Measurements from ENCODE around the gene LCN10. TPM values are rescaled to one million over a fixed set of nuclear protein-coding genes. Genes with fewer than 3 reads are reported as not detected.
A peak's percentile ranks its signal among the peaks of the same experiment; 100 is the strongest.

Gene LCN10
- total and polyA plus RNA-seq, 5 donors from 2014 or later = 0.30 to 3.9 (median 2.6) TPM

GRCh38 chr9:136697146-136697820, 45.5 kb downstream of the LCN10 start:
- no peaks in the 10 kb centered on the region for H3K9me3 ChIP-seq (ENCODE audit: control insufficient read depth in 2 of 2, low read length in 2 of 2)
- H3K9me3 Mint-ChIP-seq = peaks cover 0 to 2% (median 0%) of the 10 kb centered on the region in 7 donors
- H3K27me3 Mint-ChIP-seq = peaks cover 12% of the 10 kb centered on the region
- DNase-seq (no peak), ATAC-seq (ENCODE audit: low read depth in 2 of 2) (no peak)
- H3K4me3 Mint-ChIP-seq = peak overlapping the region in 1 of 4 donors; percentile 52
- no peaks in the 10 kb centered on the region for H3K36me3 ChIP-seq (ENCODE audit: control insufficient read depth, insufficient read depth, low read length)
- no peaks in the 10 kb centered on the region for H3K27me3 ChIP-seq (ENCODE audit: control insufficient read depth, insufficient read depth, low read length)
- no peak overlapping the region for H3K27ac ChIP-seq (ENCODE audit: insufficient read depth, low read length, poor library complexity, severe bottlenecking)
- H3K4me3 ChIP-seq (ENCODE audit: low read depth, low read length) = no peak overlapping the region
- no peaks in the 10 kb centered on the region for H3K36me3 Mint-ChIP-seq
- H3K4me1 Mint-ChIP-seq = peaks cover 0 to 19% (median 7%) of the 10 kb centered on the region in 4 donors
- H3K4me1 ChIP-seq (ENCODE audit: control insufficient read depth, insufficient read depth, low read length, poor library complexity, severe bottlenecking) = peaks cover 15% of the 10 kb centered on the region
- no peak overlapping the region for H3K27ac Mint-ChIP-seq

DNA sequence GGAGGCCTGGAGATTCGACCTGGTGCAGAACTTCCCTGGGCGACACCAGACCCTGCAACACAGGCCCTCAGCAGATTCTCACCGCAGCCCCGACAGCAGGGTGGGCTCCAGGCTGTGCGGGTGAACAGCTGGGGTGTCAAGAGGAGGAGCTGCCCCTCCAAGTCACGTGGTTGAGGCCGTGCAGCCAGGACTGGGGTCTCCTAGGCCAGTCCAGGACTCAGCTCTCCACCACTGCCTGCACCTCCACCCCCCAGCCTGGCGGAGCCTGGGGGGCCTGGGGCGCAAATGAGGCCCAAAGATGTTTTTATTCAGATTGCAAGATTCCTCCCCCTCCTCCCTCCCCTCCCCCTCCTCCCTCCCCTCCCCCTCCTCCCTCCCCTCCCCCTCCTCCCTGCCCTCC, 46.2 kb downstream of the LCN10 start:
- H3K27ac Mint-ChIP-seq = no peak overlapping the region
- H3K4me1 Mint-ChIP-seq = peaks cover 0 to 16% (median 6%) of the 10 kb centered on the region in 4 donors
- Histone ChIP-seq H3K36me3 (ENCODE audit: control insufficient read depth, insufficient read depth, low read length) (no peaks in the 10 kb centered on the region), H3K27ac (ENCODE audit: insufficient read depth, low read length, poor library complexity, severe bottlenecking) (no peak overlapping the region), H3K9me3 (ENCODE audit: control insufficient read depth in 2 of 2, low read length in 2 of 2) (no peaks in the 10 kb centered on the region), H3K4me1 (ENCODE audit: control insufficient read depth, insufficient read depth, low read length, poor library complexity, severe bottlenecking) (peaks cover 13% of the 10 kb centered on the region), H3K27me3 (ENCODE audit: control insufficient read depth, insufficient read depth, low read length) (no peaks in the 10 kb centered on the region), H3K4me3 (ENCODE audit: low read depth, low read length) (no peak overlapping the region)
- no peak for DNase-seq
- no peaks in the 10 kb centered on the region for H3K36me3 Mint-ChIP-seq
- no peak for ATAC-seq (ENCODE audit: low read depth in 2 of 2)
- peaks cover 11% of the 10 kb centered on the region for H3K27me3 Mint-ChIP-seq
- H3K9me3 Mint-ChIP-seq = peaks cover 0 to 2% (median 0%) of the 10 kb centered on the region in 7 donors
- no peak overlapping the region for H3K4me3 Mint-ChIP-seq

GRCh38 chr9:136695955-136696354, 46.8 kb downstream of the LCN10 start:
- DNase-seq = no peak
- Histone ChIP-seq H3K4me3 (ENCODE audit: low read depth, low read length) (no peak overlapping the region), H3K27me3 (ENCODE audit: control insufficient read depth, insufficient read depth, low read length) (no peaks in the 10 kb centered on the region), H3K4me1 (ENCODE audit: control insufficient read depth, insufficient read depth, low read length, poor library complexity, severe bottlenecking) (peaks cover 7% of the 10 kb centered on the region), H3K27ac (ENCODE audit: insufficient read depth, low read length, poor library complexity, severe bottlenecking) (no peak overlapping the region), H3K36me3 (ENCODE audit: control insufficient read depth, insufficient read depth, low read length) (no peaks in the 10 kb centered on the region), H3K9me3 (ENCODE audit: control insufficient read depth in 2 of 2, low read length in 2 of 2) (no peaks in the 10 kb centered on the region)
- Mint-ChIP-seq H3K27me3 (peaks cover 6% of the 10 kb centered on the region), H3K4me3 (no peak overlapping the region), H3K36me3 (no peaks in the 10 kb centered on the region), H3K27ac (no peak overlapping the region), H3K9me3 (peaks cover 0 to 2% (median 0%) of the 10 kb centered on the region in 7 donors), H3K4me1 (peaks cover 0 to 11% (median 3%) of the 10 kb centered on the region in 4 donors)
- ATAC-seq (ENCODE audit: low read depth in 2 of 2) = no peak

DNA sequence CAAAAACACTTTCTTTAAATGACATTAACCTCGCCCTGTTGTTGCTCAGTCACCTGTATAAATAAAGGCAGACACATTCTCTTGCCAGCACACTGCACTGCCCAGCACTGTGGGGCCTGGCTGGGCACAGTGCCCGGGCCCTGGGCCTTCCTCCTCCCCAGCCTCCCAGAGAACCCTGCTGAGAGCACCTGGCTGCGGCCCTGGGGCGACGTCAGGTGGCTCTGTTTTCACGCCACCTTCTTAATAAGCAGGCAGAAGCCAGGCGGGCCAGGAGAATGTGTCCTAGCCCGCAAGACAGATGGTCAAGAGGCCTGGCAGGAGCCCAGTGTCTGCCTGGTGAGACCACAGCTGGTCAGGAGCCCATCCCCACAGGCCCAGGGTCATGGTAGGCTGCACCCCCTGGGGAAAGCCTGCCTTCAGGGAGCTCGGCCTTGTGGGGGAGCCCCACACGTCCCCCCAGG, 47.3 kb downstream of the LCN10 start:
- no peak overlapping the region for H3K4me3 ChIP-seq (ENCODE audit: low read depth, low read length)
- Mint-ChIP-seq H3K27ac (peak overlapping the region in 1 of 3 donors; percentile 60), H3K9me3 (peaks cover 0 to 1% (median 0%) of the 10 kb centered on the region in 7 donors), H3K27me3 (peaks cover 6% of the 10 kb centered on the region), H3K4me1 (peaks cover 0 to 8% (median 3%) of the 10 kb centered on the region in 4 donors), H3K36me3 (no peaks in the 10 kb centered on the region), H3K4me3 (no peak overlapping the region)
- ATAC-seq (ENCODE audit: low read depth in 2 of 2) (no peak), DNase-seq (no peak)
- H3K36me3 ChIP-seq (ENCODE audit: control insufficient read depth, insufficient read depth, low read length) = no peaks in the 10 kb centered on the region
- H3K27me3 ChIP-seq (ENCODE audit: control insufficient read depth, insufficient read depth, low read length) = no peaks in the 10 kb centered on the region
- H3K27ac ChIP-seq (ENCODE audit: insufficient read depth, low read length, poor library complexity, severe bottlenecking) = no peak overlapping the region
- peaks cover 3% of the 10 kb centered on the region for H3K4me1 ChIP-seq (ENCODE audit: control insufficient read depth, insufficient read depth, low read length, poor library complexity, severe bottlenecking)
- H3K9me3 ChIP-seq (ENCODE audit: control insufficient read depth in 2 of 2, low read length in 2 of 2) = no peaks in the 10 kb centered on the region

DNA sequence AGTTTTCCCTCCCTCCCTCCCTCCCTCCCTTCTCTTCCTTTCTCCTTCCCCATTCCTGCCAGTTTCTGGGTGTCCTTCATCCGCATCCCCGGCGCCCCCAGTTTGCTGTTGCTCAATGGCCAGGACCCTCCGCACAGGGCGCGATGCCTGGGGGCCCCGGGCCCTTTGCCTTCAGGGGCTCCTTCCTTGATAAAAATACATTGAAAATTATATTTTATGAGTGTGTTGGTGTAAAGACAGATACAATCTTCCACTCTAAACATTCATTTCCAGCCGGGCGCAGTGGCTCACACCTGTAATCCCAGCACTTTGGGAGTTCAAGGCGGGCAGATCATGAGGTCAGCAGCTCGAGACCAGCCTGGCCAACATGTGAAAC, 47.9 kb downstream of the LCN10 start:
- no peak overlapping the region for H3K4me3 ChIP-seq (ENCODE audit: low read depth, low read length)
- no peaks in the 10 kb centered on the region for H3K4me1 ChIP-seq (ENCODE audit: control insufficient read depth, insufficient read depth, low read length, poor library complexity, severe bottlenecking)
- H3K36me3 ChIP-seq (ENCODE audit: control insufficient read depth, insufficient read depth, low read length) = no peaks in the 10 kb centered on the region
- H3K4me1 Mint-ChIP-seq = peaks cover 0 to 4% (median 1%) of the 10 kb centered on the region in 4 donors
- H3K27ac ChIP-seq (ENCODE audit: insufficient read depth, low read length, poor library complexity, severe bottlenecking) = no peak overlapping the region
- DNase-seq = no peak
- H3K27ac Mint-ChIP-seq = no peak overlapping the region
- no peak overlapping the region for H3K4me3 Mint-ChIP-seq
- ATAC-seq (ENCODE audit: low read depth in 2 of 2) = no peak
- H3K9me3 ChIP-seq (ENCODE audit: control insufficient read depth in 2 of 2, low read length in 2 of 2) = no peaks in the 10 kb centered on the region
- H3K27me3 ChIP-seq (ENCODE audit: control insufficient read depth, insufficient read depth, low read length) = no peaks in the 10 kb centered on the region
- no peaks in the 10 kb centered on the region for H3K36me3 Mint-ChIP-seq
- peaks cover 0 to 1% (median 0%) of the 10 kb centered on the region in 7 donors for H3K9me3 Mint-ChIP-seq
- peaks cover 6% of the 10 kb centered on the region for H3K27me3 Mint-ChIP-seq

GRCh38 chr9:136694163-136694871, 48.4 kb downstream of the LCN10 start:
- H3K36me3 ChIP-seq (ENCODE audit: control insufficient read depth, insufficient read depth, low read length) = no peaks in the 10 kb centered on the region
- H3K27me3 ChIP-seq (ENCODE audit: control insufficient read depth, insufficient read depth, low read length) = no peaks in the 10 kb centered on the region
- no peak overlapping the region for H3K27ac ChIP-seq (ENCODE audit: insufficient read depth, low read length, poor library complexity, severe bottlenecking)
- H3K9me3 ChIP-seq (ENCODE audit: control insufficient read depth in 2 of 2, low read length in 2 of 2) = no peaks in the 10 kb centered on the region
- H3K4me1 Mint-ChIP-seq = peaks cover 0 to 4% (median 1%) of the 10 kb centered on the region in 4 donors
- H3K4me3 ChIP-seq (ENCODE audit: low read depth, low read length) = no peak overlapping the region
- no peak overlapping the region for H3K4me3 Mint-ChIP-seq
- H3K27me3 Mint-ChIP-seq = peaks cover 6% of the 10 kb centered on the region
- H3K36me3 Mint-ChIP-seq = no peaks in the 10 kb centered on the region
- no peaks in the 10 kb centered on the region for H3K4me1 ChIP-seq (ENCODE audit: control insufficient read depth, insufficient read depth, low read length, poor library complexity, severe bottlenecking)
- peaks cover 0 to 1% (median 0%) of the 10 kb centered on the region in 7 donors for H3K9me3 Mint-ChIP-seq
- no peak overlapping the region for H3K27ac Mint-ChIP-seq
- DNase-seq = no peak
- peak in 1 of 2 donors; percentile 40 for ATAC-seq (ENCODE audit: low read depth in 2 of 2)

- no peak overlapping the region for H3K27ac Mint-ChIP-seq
- no peaks in the 10 kb centered on the region for H3K36me3 Mint-ChIP-seq
Measured at GRCh38 chr9:136693490-136694162, 49.1 kb downstream of the LCN10 start.

More at GRCh38 chr9:136693490-136694162, 49.1 kb downstream of the LCN10 start:
- no peaks in the 10 kb centered on the region for H3K36me3 ChIP-seq (ENCODE audit: control insufficient read depth, insufficient read depth, low read length)
- no peaks in the 10 kb centered on the region for H3K4me1 ChIP-seq (ENCODE audit: control insufficient read depth, insufficient read depth, low read length, poor library complexity, severe bottlenecking)
- H3K9me3 Mint-ChIP-seq = peaks cover 0 to 3% (median 0%) of the 10 kb centered on the region in 7 donors
- no peak overlapping the region for H3K27ac ChIP-seq (ENCODE audit: insufficient read depth, low read length, poor library complexity, severe bottlenecking)
- H3K27me3 Mint-ChIP-seq = peaks cover 6% of the 10 kb centered on the region
- no peaks in the 10 kb centered on the region for H3K9me3 ChIP-seq (ENCODE audit: control insufficient read depth in 2 of 2, low read length in 2 of 2)
- H3K4me3 Mint-ChIP-seq = peak overlapping the region in 1 of 4 donors; percentile 82
- ATAC-seq (ENCODE audit: low read depth in 2 of 2) (no peak), DNase-seq (no peak)
- H3K4me3 ChIP-seq (ENCODE audit: low read depth, low read length) = no peak overlapping the region
- H3K4me1 Mint-ChIP-seq = peaks cover 0 to 2% (median 1%) of the 10 kb centered on the region in 4 donors
- no peaks in the 10 kb centered on the region for H3K27me3 ChIP-seq (ENCODE audit: control insufficient read depth, insufficient read depth, low read length)
